Transverse colon (tissue), 4 donors: ENCODE data around the gene C2CD4D.
"Not testable (repeated sequence)": the region's sequence is repeated elsewhere in the genome, so short reads cannot be mapped to it uniquely, and the experiment has no call there.

Experiments used
- EP300 ChIP-seq: sonication (generic); formaldehyde crosslinking; IDR thresholded peaks from one replicate; pipeline ENCODE4 v1.6.1; 2017; ENCODE audit warnings: antibody characterized with exemption, low read depth
- POLR2A ChIP-seq: fragments of 450-650 bp; IDR thresholded peaks from one replicate; pipeline ENCODE4 v1.6.1; 2016; ENCODE audit warnings: antibody characterized with exemption, mild to moderate bottlenecking, moderate library complexity
- POLR2AphosphoS5 ChIP-seq, 3 donors: sonication (generic); formaldehyde crosslinking; IDR thresholded peaks; one replicate each; pipeline ENCODE4 v1.6.1; 2016; ENCODE audit warnings: antibody characterized with exemption in 3 of 3
- TF ChIP-seq, protein P1 (sequence below), 5 experiments: fragments of 200-600 bp in 3 of 5; fragments of 450-650 bp in 2 of 5; sonication (generic) in 3 of 5; IDR thresholded peaks; 1 replicate in 2 of 5; 2 replicates in 3 of 5; pipeline ENCODE4 v1.5.1; 2016 to 2017; ENCODE audit warnings: antibody characterized with exemption in 5 of 5, inconsistent platforms in 3 of 5, mild to moderate bottlenecking in 2 of 5, moderate library complexity in 1 of 5

- not testable (repeated sequence) for TF ChIP-seq EP300; POLR2A; POLR2AphosphoS5 (IDR thresholded peaks at IDR 0.05)
- TF ChIP-seq, protein P1, sequence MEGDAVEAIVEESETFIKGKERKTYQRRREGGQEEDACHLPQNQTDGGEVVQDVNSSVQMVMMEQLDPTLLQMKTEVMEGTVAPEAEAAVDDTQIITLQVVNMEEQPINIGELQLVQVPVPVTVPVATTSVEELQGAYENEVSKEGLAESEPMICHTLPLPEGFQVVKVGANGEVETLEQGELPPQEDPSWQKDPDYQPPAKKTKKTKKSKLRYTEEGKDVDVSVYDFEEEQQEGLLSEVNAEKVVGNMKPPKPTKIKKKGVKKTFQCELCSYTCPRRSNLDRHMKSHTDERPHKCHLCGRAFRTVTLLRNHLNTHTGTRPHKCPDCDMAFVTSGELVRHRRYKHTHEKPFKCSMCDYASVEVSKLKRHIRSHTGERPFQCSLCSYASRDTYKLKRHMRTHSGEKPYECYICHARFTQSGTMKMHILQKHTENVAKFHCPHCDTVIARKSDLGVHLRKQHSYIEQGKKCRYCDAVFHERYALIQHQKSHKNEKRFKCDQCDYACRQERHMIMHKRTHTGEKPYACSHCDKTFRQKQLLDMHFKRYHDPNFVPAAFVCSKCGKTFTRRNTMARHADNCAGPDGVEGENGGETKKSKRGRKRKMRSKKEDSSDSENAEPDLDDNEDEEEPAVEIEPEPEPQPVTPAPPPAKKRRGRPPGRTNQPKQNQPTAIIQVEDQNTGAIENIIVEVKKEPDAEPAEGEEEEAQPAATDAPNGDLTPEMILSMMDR (IDR thresholded peaks at IDR 0.05) = not testable (repeated sequence)
Measured at GRCh38 chr1:151872776-151873175, 33.2 kb upstream of the C2CD4D start.
